Measurements from ENCODE around the gene SMCO2.
"Not testable (repeated sequence)": the region's sequence is repeated elsewhere in the genome, so short reads cannot be mapped to it uniquely, and the experiment has no call there.

The SMCO2 gene

GRCh38 chr12:27534765-27535161 lies 88.2 kb downstream of the SMCO2 start:
- no peak for DNase-seq (ENCODE audit: low read depth)
- no peak overlapping the region for H3K4me3 ChIP-seq (ENCODE audit: low read depth, low read length)
- TF ChIP-seq CTCF (IDR thresholded peaks at IDR 0.05; ENCODE audit: low read depth, low read length, missing control alignments) = no peak

GRCh38 chr12:27535318-27535717 lies 88.8 kb downstream of the SMCO2 start:
- DNase-seq (ENCODE audit: low read depth) = no peak
- no peak for TF ChIP-seq CTCF (IDR thresholded peaks at IDR 0.05; ENCODE audit: low read depth, low read length, missing control alignments)

GRCh38 chr12:27537855-27538675 lies 91.5 kb downstream of the SMCO2 start:
- no peak for TF ChIP-seq CTCF (IDR thresholded peaks at IDR 0.05; ENCODE audit: low read depth, low read length, missing control alignments)
- H3K4me3 ChIP-seq (ENCODE audit: low read depth, low read length) = no peak overlapping the region
- DNase-seq (ENCODE audit: low read depth) = no peak

More at GRCh38 chr12:27535318-27535717, 88.8 kb downstream of the SMCO2 start:
- no peak overlapping the region for H3K4me3 ChIP-seq (ENCODE audit: low read depth, low read length)

- no peak overlapping the region for H3K4me3 ChIP-seq (ENCODE audit: low read depth, low read length)
- no peak for TF ChIP-seq CTCF (IDR thresholded peaks at IDR 0.05; ENCODE audit: low read depth, low read length, missing control alignments)
- no peak for DNase-seq (ENCODE audit: low read depth)
These were observed 92.7 kb downstream of the SMCO2 start for GRCh38 chr12:27539191-27539631.

- TF ChIP-seq CTCF (IDR thresholded peaks at IDR 0.05; ENCODE audit: low read depth, low read length, missing control alignments) = no peak
- H3K4me3 ChIP-seq (ENCODE audit: low read depth, low read length) = no peak overlapping the region
- DNase-seq (ENCODE audit: low read depth) = no peak
These were observed 94.6 kb downstream of the SMCO2 start for GRCh38 chr12:27541031-27541719.

- no peak for DNase-seq (ENCODE audit: low read depth)
- no peak for TF ChIP-seq CTCF (IDR thresholded peaks at IDR 0.05; ENCODE audit: low read depth, low read length, missing control alignments)
- H3K4me3 ChIP-seq (ENCODE audit: low read depth, low read length) = no peak overlapping the region
These were observed 96.1 kb downstream of the SMCO2 start for GRCh38 chr12:27542628-27543027.

- not testable (repeated sequence) for H3K4me3 ChIP-seq (ENCODE audit: low read depth, low read length); DNase-seq (ENCODE audit: low read depth)
These were observed 98.3 kb downstream of the SMCO2 start for GRCh38 chr12:27544858-27545257.

All from GM12864 (cell line).